22Rv1 (cell line): Measurements from ENCODE around the gene DYNLT4.

ENCODE experiments used
- ZFX ChIP-seq: fragments of 450-650 bp; IDR thresholded peaks from 2 replicates; pipeline ENCODE4 v1.6.1; 2017; ENCODE audit warnings: antibody characterized with exemption, borderline replicate concordance
- TF ChIP-seq, protein P1 (sequence below): fragments of 450-650 bp; IDR thresholded peaks from 2 replicates; pipeline ENCODE4 v1.5.1; 2017; ENCODE audit warnings: mild to moderate bottlenecking

DNA sequence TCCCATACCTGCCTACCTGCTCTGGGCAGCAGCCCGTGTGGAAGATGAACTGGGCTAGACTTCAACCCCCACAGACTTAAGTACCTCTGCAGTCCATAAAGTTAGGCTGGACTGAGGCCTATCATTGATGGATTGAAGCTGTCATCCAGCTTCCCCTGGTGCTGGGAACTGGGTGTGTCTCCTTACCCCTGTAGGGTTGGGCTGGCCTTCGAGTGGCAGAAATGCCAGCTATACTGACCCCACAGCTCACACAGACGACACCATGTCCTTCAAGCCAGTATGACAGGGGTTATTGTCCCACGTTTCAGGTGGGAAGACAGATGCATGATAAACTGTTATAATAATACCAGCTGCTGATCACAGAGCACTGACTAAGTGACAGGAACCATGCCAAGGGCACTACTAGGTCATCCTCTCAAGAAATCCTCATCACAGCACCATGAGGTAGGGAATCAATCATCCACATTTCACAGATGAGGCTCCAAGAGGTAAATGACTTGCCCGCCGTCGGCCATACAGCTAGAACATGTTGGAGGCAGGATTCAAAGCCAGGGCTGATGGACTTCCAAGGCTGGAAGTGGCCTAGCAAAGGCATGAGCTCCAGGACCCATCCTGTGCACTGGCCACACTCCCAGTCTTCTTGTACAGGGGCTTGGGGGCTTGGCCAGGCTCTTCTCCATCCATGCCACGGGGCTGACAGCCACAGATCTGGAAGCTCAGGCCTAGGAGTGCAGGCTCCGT lies 18.9 kb downstream of the DYNLT4 start, which contains the start of gene BEST4:
- TF ChIP-seq, protein P1, sequence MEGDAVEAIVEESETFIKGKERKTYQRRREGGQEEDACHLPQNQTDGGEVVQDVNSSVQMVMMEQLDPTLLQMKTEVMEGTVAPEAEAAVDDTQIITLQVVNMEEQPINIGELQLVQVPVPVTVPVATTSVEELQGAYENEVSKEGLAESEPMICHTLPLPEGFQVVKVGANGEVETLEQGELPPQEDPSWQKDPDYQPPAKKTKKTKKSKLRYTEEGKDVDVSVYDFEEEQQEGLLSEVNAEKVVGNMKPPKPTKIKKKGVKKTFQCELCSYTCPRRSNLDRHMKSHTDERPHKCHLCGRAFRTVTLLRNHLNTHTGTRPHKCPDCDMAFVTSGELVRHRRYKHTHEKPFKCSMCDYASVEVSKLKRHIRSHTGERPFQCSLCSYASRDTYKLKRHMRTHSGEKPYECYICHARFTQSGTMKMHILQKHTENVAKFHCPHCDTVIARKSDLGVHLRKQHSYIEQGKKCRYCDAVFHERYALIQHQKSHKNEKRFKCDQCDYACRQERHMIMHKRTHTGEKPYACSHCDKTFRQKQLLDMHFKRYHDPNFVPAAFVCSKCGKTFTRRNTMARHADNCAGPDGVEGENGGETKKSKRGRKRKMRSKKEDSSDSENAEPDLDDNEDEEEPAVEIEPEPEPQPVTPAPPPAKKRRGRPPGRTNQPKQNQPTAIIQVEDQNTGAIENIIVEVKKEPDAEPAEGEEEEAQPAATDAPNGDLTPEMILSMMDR, result no peak
- TF ChIP-seq ZFX, result no peak
